HG03103 (cell line): ENCODE results near the gene TMEM121.
"Not testable (repeated sequence)": the region's sequence is repeated elsewhere in the genome, so short reads cannot be mapped to it uniquely, and the experiment has no call there.

Experiments used
- ATAC-seq: cut with Tn5 transposase; IDR thresholded peaks from one replicate; pipeline ENCODE4 v1.9.1; 2021; ENCODE audit warnings: low read depth; ENCODE audit not compliant: unreplicated experiment

Gene TMEM121

GRCh38 chr14:105566248-105567163 lies 40.1 kb downstream of the TMEM121 start:
- ATAC-seq = not testable (repeated sequence)

GRCh38 chr14:105567164-105568103 lies 41.1 kb downstream of the TMEM121 start:
- ATAC-seq = not testable (repeated sequence)

GRCh38 chr14:105568140-105568843 lies 41.9 kb downstream of the TMEM121 start:
- not testable (repeated sequence) for ATAC-seq

GRCh38 chr14:105568859-105569766 lies 42.7 kb downstream of the TMEM121 start:
- no peak for ATAC-seq

GRCh38 chr14:105570482-105570881 lies 44.1 kb downstream of the TMEM121 start:
- ATAC-seq = no peak

DNA sequence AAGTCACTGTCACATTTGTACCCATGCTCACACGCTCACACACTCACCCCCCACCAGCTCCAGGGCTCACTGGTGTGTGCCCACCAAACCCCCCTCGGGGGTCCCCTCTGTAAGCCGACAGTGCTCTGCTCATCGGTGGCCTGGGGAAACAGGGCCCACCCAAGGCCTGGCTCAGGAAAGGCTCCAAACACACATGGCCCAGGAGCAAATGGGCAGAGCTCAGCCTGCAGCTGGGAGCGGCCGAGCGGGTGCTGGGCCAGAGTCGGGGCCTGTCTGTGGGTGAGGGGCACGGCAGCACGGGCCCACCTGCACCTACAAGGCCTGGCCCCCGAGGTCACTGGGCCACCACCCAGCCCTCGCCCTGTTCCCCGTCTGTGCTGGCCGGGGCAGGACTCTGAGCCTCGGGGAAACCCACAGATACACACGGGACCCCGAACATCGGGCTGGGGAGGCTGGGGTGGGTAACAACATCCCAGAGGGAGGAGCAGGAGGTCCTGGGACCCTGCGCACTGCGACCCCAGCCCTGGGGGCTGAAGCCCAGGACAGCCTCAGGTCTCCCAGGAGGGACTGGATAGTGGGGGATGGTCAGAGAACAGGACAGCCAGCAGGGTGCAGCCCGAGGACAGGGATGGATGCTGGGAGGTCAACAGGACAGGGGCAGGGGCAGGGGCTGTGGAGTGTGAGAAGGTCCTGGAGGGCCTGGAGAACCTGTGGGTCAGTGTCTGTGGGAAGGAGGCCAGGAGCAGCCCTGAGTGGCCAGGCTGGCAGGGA lies 45.0 kb downstream of the TMEM121 start:
- not testable (repeated sequence) for ATAC-seq

DNA sequence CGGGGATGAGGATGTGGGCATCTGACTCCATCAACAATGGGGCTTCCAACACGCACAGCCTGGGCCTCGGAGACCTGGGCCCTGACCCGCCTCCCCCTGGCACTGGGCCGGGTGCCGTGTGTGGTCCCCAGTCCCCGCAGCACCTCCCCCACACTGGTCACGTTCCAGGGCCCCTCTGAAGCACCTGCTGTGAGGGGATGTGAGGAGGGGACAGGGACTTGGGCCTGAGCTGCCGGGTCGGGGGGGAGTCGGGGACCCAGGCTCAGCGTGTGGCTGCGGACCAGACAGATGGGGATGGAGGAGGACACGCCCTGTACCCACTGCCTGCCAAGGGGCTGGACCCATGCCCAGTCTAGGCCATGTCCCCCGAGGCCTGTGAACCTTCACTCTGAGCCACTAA lies 45.7 kb downstream of the TMEM121 start:
- not testable (repeated sequence) for ATAC-seq

DNA sequence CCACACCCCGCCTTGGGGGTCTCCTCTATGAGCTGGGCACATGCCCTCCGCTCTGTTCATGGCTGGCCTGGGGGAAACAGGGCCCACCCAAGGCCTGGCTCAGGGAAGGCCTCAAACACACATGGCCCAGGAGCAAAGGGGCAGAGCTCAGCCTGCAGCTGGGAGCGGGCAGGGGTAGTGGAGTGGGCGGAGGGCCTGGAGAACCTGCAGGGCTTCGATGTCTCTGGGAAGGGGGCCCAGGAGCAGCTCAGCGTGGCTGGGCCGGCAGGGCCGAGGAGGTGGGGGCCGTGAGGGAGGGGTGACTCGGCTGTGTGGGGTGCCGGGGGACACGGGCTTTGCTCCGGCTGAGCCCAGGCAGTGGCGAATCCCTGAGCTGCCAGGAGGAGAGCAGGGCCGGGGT lies 47.5 kb downstream of the TMEM121 start:
- not testable (repeated sequence) for ATAC-seq

DNA sequence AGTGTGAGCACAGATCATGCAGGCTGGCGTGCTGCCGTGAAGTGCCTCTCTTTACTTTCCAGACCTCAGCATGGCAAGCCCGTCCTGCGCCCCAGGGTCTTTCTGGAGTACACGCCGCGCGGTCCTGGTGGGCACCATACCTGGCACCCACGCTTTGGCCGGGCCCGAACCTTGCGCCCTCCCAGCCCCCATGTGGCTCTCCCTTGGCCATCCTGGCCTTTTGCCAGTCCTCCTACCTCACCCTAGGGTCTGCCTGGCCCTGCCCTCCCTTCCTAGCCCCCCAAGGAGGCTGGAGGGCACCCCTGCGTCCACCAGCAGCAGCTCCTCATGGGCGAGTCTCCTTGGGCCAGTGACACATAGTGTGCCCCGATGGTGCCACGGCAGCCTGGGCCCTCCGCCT lies 48.0 kb downstream of the TMEM121 start:
- ATAC-seq = not testable (repeated sequence)

DNA sequence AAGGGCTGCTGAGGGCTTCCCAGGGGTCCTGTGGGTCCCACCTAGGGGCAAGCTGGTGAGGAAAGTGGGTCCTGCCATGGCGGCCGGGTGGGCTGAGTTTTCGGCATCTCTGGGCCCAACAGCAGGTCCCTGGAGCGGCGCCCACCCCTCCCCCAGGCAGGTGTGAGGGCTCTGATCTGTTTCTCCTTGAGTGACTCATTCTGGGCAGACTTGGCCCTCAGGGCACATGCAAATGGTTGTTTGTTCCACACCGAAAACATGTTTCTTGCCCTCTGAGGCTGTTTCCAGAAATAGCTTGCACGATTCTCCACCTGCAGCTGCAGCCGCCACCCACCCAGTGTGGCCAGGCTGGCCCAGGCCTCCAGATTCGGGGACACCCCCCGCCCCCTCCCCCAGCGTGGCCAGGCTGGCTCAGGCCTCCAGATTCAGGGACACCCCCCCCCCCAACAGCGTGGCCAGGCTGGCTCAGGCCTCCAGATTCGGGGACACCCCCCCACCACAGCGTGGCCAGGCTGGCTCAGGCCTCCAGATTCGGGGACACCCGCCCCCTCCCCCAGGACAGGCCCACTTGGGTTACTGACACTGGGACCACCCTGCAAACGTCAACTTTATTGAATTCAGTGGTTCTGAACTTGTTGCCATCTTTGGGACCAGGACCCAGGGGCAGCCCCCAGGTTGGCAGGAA lies 48.8 kb downstream of the TMEM121 start:
- ATAC-seq = peak; percentile 53

- no peak for ATAC-seq
Measured at GRCh38 chr14:105576525-105577088, 50.2 kb downstream of the TMEM121 start.

GRCh38 chr14:105577314-105577861 lies 51.0 kb downstream of the TMEM121 start:
- ATAC-seq = no peak

DNA sequence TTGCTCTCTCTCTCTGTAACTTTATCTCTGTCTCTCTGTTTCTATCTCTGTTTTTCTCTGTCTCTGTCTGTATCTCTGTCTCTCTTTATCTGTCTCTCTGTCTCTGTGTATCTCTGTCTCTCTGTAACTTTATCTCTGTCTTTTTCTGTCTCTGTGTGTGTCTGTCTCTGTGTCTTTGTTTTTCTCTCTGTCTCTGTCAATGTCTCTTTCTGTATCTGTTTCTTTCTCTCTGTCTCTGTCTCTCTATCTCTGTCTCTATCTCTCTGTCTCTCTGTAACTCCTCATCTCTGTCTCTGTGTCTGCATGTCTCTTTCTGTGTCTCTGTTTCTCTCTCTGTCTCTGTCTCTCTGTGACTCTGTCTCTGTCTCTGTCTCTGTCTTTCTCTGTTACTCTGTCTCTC lies 51.7 kb downstream of the TMEM121 start:
- no peak for ATAC-seq

DNA sequence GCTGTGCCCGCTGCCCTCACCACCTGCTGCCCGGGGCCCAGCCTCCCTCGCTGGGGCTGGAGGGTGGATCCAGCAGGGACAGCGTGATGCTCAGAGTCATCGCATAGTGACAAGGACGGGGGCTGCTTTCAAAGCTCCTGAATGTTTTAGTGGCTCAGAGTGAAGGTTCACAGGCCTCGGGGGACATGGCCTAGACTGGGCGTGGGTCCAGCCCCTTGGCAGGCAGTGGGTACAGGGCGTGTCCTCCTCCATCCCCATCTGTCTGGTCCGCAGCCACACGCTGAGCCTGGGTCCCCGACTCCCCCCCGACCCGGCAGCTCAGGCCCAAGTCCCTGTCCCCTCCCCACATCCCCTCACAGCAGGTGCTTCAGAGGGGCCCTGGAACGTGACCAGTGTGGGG lies 52.8 kb downstream of the TMEM121 start:
- not testable (repeated sequence) for ATAC-seq
